Tibial nerve (tissue), 4 donors: ENCODE results near the gene ZGPAT.

Source experiments
- EP300 ChIP-seq, 2 donors: sonication (generic); formaldehyde crosslinking; IDR thresholded peaks; one replicate each; pipeline ENCODE4 v1.6.1; 2017; ENCODE audit warnings: antibody characterized with exemption in 2 of 2, mild to moderate bottlenecking in 1 of 2
- POLR2A ChIP-seq, 2 donors: fragments of 450-650 bp; IDR thresholded peaks; one replicate each; pipeline ENCODE4 v1.6.1; 2017; ENCODE audit warnings: antibody characterized with exemption in 2 of 2, mild to moderate bottlenecking in 2 of 2, moderate library complexity in 2 of 2
- TF ChIP-seq, protein P1 (sequence below), 5 experiments: fragments of 200-600 bp in 3 of 5; fragments of 450-650 bp in 2 of 5; sonication (generic) in 3 of 5; IDR thresholded peaks; one replicate each; pipeline ENCODE4 v1.5.1; 2016 to 2019; ENCODE audit warnings: antibody characterized with exemption in 5 of 5, mild to moderate bottlenecking in 3 of 5, moderate library complexity in 2 of 5

DNA sequence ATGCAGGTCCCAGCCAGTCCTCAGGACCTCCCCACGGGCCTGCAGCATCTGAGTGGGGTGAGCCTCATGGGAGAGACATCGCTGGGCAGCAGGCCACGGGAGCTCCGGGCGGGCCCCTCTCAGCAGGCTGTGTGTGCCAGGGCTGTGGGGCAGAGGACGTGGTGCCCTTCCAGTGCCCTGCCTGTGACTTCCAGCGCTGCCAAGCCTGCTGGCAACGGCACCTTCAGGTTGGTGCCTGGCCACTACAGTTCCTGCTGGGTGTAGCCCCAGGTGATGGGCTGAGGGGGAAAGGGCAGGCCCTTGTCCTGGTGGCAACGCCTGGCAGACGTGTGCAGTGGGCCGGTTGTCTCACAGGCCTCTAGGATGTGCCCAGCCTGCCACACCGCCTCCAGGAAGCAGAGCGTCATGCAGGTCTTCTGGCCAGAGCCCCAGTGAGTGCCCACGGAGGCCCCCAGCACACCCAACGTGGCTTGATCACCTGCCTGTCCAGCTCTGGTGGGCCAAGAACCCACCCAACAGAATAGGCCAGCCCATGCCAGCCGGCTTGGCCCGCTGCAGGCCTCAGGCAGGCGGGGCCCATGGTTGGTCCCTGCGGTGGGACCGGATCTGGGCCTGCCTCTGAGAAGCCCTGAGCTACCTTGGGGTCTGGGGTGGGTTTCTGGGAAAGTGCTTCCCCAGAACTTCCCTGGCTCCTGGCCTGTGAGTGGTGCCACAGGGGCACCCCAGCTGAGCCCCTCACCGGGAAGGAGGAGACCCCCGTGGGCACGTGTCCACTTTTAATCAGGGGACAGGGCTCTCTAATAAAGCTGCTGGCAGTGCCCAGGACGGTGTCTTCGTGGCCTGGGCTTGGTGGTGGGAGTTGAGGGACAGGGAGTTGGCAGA is 12.2 kb upstream of the ZGPAT start:
- TF ChIP-seq POLR2A (IDR thresholded peaks at IDR 0.05): no peak
- TF ChIP-seq, protein P1, sequence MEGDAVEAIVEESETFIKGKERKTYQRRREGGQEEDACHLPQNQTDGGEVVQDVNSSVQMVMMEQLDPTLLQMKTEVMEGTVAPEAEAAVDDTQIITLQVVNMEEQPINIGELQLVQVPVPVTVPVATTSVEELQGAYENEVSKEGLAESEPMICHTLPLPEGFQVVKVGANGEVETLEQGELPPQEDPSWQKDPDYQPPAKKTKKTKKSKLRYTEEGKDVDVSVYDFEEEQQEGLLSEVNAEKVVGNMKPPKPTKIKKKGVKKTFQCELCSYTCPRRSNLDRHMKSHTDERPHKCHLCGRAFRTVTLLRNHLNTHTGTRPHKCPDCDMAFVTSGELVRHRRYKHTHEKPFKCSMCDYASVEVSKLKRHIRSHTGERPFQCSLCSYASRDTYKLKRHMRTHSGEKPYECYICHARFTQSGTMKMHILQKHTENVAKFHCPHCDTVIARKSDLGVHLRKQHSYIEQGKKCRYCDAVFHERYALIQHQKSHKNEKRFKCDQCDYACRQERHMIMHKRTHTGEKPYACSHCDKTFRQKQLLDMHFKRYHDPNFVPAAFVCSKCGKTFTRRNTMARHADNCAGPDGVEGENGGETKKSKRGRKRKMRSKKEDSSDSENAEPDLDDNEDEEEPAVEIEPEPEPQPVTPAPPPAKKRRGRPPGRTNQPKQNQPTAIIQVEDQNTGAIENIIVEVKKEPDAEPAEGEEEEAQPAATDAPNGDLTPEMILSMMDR (IDR thresholded peaks at IDR 0.05): no peak
- no peak for TF ChIP-seq EP300 (IDR thresholded peaks at IDR 0.05)
